Caco-2 (cell line): ENCODE data around the gene SH3TC2. TPM values are rescaled to one million over a fixed set of nuclear protein-coding genes. Genes with fewer than 3 reads are reported as not detected.

Experiments
- BruUV-seq: library from RNA; stranded (reverse); fragments of 400-500 nt; replicated peaks from 2 replicates; lab custom pipeline; 2021; lab: Mats Ljungman, UMichigan
- CTCF ChIA-PET: fragments of 300-600 bp; sonication (Branson Sonifier 250); formaldehyde crosslinking; loops from one replicate; lab custom pipeline; 2022; ENCODE audit warnings: antibody characterized with exemption; lab: Charles Lee
- POLR2A ChIA-PET: fragments of 300-600 bp; sonication (Branson Sonifier 250); formaldehyde crosslinking; loops from one replicate; lab custom pipeline; 2022; ENCODE audit warnings: antibody characterized with exemption; lab: Charles Lee
- DNase-seq, 2 experiments: peaks; one replicate each; pipeline versions ENCODE4 v3.0.0 to v3.0.0-alpha.2; 2020 to 2022
- H3K27me3 ChIP-seq: replicated peaks from 2 replicates; pipeline ENCODE4 v1.6.0; 2011; ENCODE audit warnings: low read length; ENCODE audit not compliant: control insufficient read depth, insufficient read depth
- H3K36me3 ChIP-seq: 2 replicates; pipeline ENCODE4 v1.5.1; 2011; ENCODE audit warnings: low read length; ENCODE audit not compliant: control insufficient read depth, insufficient read depth
- H3K4me1 ChIP-seq: fragments of 250-450 bp; sonication (Bioruptor Pico); 2 replicates; pipeline ENCODE4 v1.5.1; 2020; ENCODE audit warnings: mild to moderate bottlenecking
- H3K4me3 ChIP-seq: 2 replicates; pipeline ENCODE4 v1.5.1; 2011; ENCODE audit warnings: low read depth, mild to moderate bottlenecking, control low read depth, low read length
- H3K9me3 ChIP-seq: fragments of 250-450 bp; sonication (Bioruptor Pico); 2 replicates; pipeline ENCODE4 v1.5.1; 2020; ENCODE audit warnings: mild to moderate bottlenecking, moderate library complexity
- H3K27ac Mint-ChIP-seq: one replicate; pipeline ENCODE4 v1.8.0; 2022; ENCODE audit warnings: mixed read lengths; ENCODE audit not compliant: unreplicated experiment
- H3K27me3 Mint-ChIP-seq: one replicate; pipeline ENCODE4 v1.8.0; 2022; ENCODE audit warnings: mixed read lengths; ENCODE audit not compliant: insufficient read depth, unreplicated experiment
- H3K36me3 Mint-ChIP-seq: one replicate; pipeline ENCODE4 v1.8.0; 2022; ENCODE audit warnings: mild to moderate bottlenecking, mixed read lengths; ENCODE audit not compliant: insufficient read depth, unreplicated experiment
- H3K4me1 Mint-ChIP-seq: one replicate; pipeline ENCODE4 v1.8.0; 2022; ENCODE audit warnings: low read depth, mixed read lengths; ENCODE audit not compliant: unreplicated experiment
- H3K4me3 Mint-ChIP-seq: one replicate; pipeline ENCODE4 v1.8.0; 2022; ENCODE audit warnings: mild to moderate bottlenecking, moderate library complexity, mixed read lengths; ENCODE audit not compliant: unreplicated experiment
- H3K9me3 Mint-ChIP-seq: one replicate; pipeline ENCODE4 v1.8.0; 2022; ENCODE audit warnings: mixed read lengths; ENCODE audit not compliant: unreplicated experiment
- intact Hi-C: fragments of 100-400 bp; cut with micrococcal nuclease; formaldehyde crosslinking; loops from one replicate; pipeline ENCODE4 v1.10.0; 2022; ENCODE audit not compliant: unreplicated experiment
- total RNA-seq: library from RNA; stranded (reverse); gene quantifications from 2 replicates; pipeline ENCODE4 v1.2.3, GENCODE V29; 2022
- TF ChIP-seq, protein P1 (sequence below), 2 experiments: fragments of 200-600 bp in 1 of 2; IDR thresholded peaks; 1 replicate in 1 of 2; 2 replicates in 1 of 2; pipeline versions ENCODE4 v1.5.1 to v1.8.0; 2011 to 2022; ENCODE audit warnings: antibody characterized with exemption in 1 of 2, control low read depth in 1 of 2, inconsistent platforms in 1 of 2, low read depth in 1 of 2, low read length in 1 of 2, mild to moderate bottlenecking in 1 of 2, moderate library complexity in 1 of 2; ENCODE audit not compliant: insufficient read depth in 1 of 2, severe bottlenecking in 1 of 2, unreplicated experiment in 1 of 2

Gene SH3TC2
- total RNA-seq, 1 experiment from 2014 or later = 5.8 TPM

- TF ChIP-seq, protein P1, sequence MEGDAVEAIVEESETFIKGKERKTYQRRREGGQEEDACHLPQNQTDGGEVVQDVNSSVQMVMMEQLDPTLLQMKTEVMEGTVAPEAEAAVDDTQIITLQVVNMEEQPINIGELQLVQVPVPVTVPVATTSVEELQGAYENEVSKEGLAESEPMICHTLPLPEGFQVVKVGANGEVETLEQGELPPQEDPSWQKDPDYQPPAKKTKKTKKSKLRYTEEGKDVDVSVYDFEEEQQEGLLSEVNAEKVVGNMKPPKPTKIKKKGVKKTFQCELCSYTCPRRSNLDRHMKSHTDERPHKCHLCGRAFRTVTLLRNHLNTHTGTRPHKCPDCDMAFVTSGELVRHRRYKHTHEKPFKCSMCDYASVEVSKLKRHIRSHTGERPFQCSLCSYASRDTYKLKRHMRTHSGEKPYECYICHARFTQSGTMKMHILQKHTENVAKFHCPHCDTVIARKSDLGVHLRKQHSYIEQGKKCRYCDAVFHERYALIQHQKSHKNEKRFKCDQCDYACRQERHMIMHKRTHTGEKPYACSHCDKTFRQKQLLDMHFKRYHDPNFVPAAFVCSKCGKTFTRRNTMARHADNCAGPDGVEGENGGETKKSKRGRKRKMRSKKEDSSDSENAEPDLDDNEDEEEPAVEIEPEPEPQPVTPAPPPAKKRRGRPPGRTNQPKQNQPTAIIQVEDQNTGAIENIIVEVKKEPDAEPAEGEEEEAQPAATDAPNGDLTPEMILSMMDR (IDR thresholded peaks at IDR 0.05; ENCODE audit: insufficient read depth in 1 of 2, low read depth in 1 of 2, low read length in 1 of 2, severe bottlenecking in 1 of 2, unreplicated experiment in 1 of 2) = no peak
- H3K27me3 Mint-ChIP-seq = peaks cover 1% of the 10 kb centered on the region
- no TSS peak for BruUV-seq
- no peaks in the 10 kb centered on the region for H3K9me3 Mint-ChIP-seq
- Histone ChIP-seq H3K4me1 (peaks cover 6% of the 10 kb centered on the region), H3K27me3 (no peaks in the 10 kb centered on the region; the same call in 1 of the 2 replicates), H3K36me3 (no peaks in the 10 kb centered on the region), H3K9me3 (no peaks in the 10 kb centered on the region), H3K4me3 (no peak overlapping the region)
- H3K36me3 Mint-ChIP-seq = no peaks in the 10 kb centered on the region
- no peaks in the 10 kb centered on the region for H3K4me1 Mint-ChIP-seq
- H3K27ac Mint-ChIP-seq = no peak overlapping the region
- no peak for DNase-seq
- ChIA-PET POLR2A (no interaction called here), CTCF (no interaction called here)
- intact Hi-C loops = no loop called here
- no peak overlapping the region for H3K4me3 Mint-ChIP-seq
These were observed 83.7 kb downstream of the SH3TC2 start for GRCh38 chr5:148979083-148979723.

- no peak overlapping the region for H3K4me3 ChIP-seq
- H3K36me3 ChIP-seq = no peaks in the 10 kb centered on the region
- Mint-ChIP-seq H3K27me3 (peaks cover 6% of the 10 kb centered on the region), H3K36me3 (no peaks in the 10 kb centered on the region), H3K4me1 (no peaks in the 10 kb centered on the region), H3K9me3 (no peaks in the 10 kb centered on the region), H3K27ac (no peak overlapping the region), H3K4me3 (no peak overlapping the region)
- BruUV-seq = no TSS peak
- ChIA-PET CTCF (no interaction called here), POLR2A (no interaction called here)
- intact Hi-C loops = no loop called here
- DNase-seq = no peak
- TF ChIP-seq, protein P1 (IDR thresholded peaks at IDR 0.05; ENCODE audit: insufficient read depth in 1 of 2, low read depth in 1 of 2, low read length in 1 of 2, severe bottlenecking in 1 of 2, unreplicated experiment in 1 of 2) = no peak
- no peaks in the 10 kb centered on the region for H3K4me1 ChIP-seq
- no peaks in the 10 kb centered on the region; the same call in 1 of the 2 replicates for H3K27me3 ChIP-seq
- no peaks in the 10 kb centered on the region for H3K9me3 ChIP-seq
These were observed 84.3 kb downstream of the SH3TC2 start for GRCh38 chr5:148978370-148979082.

- no TSS peak for BruUV-seq
- Histone ChIP-seq H3K4me1 (no peaks in the 10 kb centered on the region), H3K9me3 (no peaks in the 10 kb centered on the region), H3K36me3 (no peaks in the 10 kb centered on the region), H3K4me3 (no peak overlapping the region), H3K27me3 (no peaks in the 10 kb centered on the region; the same call in 1 of the 2 replicates)
- no peaks in the 10 kb centered on the region for H3K9me3 Mint-ChIP-seq
- POLR2A ChIA-PET = no interaction called here
- H3K36me3 Mint-ChIP-seq = no peaks in the 10 kb centered on the region
- no peaks in the 10 kb centered on the region for H3K4me1 Mint-ChIP-seq
- CTCF ChIA-PET = no interaction called here
- DNase-seq = no peak
- TF ChIP-seq, protein P1 (IDR thresholded peaks at IDR 0.05; ENCODE audit: insufficient read depth in 1 of 2, low read depth in 1 of 2, low read length in 1 of 2, severe bottlenecking in 1 of 2, unreplicated experiment in 1 of 2) = no peak
- intact Hi-C loops = no loop called here
- no peak overlapping the region for H3K4me3 Mint-ChIP-seq
- no peak overlapping the region for H3K27ac Mint-ChIP-seq
- peaks cover 14% of the 10 kb centered on the region for H3K27me3 Mint-ChIP-seq
These were observed 86.1 kb downstream of the SH3TC2 start for GRCh38 chr5:148976569-148977381.
